GM23248 (cell line): ENCODE results near the gene ICE2. TPM values are rescaled to one million over a fixed set of nuclear protein-coding genes. Genes with fewer than 3 reads are reported as not detected.

ENCODE experiments used
- DNase-seq: peaks from one replicate; pipeline ENCODE4 v3.0.0-alpha.2; 2015
- H2AFZ ChIP-seq: fragments of 200-600 bp; sonication (generic); 2 replicates; pipeline ENCODE4 v1.6.1; 2016; ENCODE audit warnings: antibody characterized with exemption
- H3F3A ChIP-seq: fragments of 200-600 bp; sonication (generic); 2 replicates; pipeline ENCODE4 v1.6.1; 2016; ENCODE audit warnings: mild to moderate bottlenecking, antibody characterized with exemption, mixed run types; ENCODE audit not compliant: insufficient read depth
- H3K27ac ChIP-seq: fragments of 200-600 bp; sonication (generic); 2 replicates; pipeline ENCODE4 v1.5.1; 2016; ENCODE audit warnings: mild to moderate bottlenecking
- H3K27me3 ChIP-seq: fragments of 200-600 bp; sonication (generic); replicated peaks from 2 replicates; pipeline ENCODE4 v1.6.1; 2016; ENCODE audit warnings: mild to moderate bottlenecking; ENCODE audit not compliant: insufficient read depth
- H3K36me3 ChIP-seq: fragments of 200-600 bp; sonication (generic); 2 replicates; pipeline ENCODE4 v1.6.1; 2016; ENCODE audit warnings: low read depth, mild to moderate bottlenecking
- H3K4me1 ChIP-seq: fragments of 200-600 bp; sonication (generic); 2 replicates; pipeline ENCODE4 v1.6.1; 2016; ENCODE audit warnings: mild to moderate bottlenecking; ENCODE audit not compliant: insufficient read depth
- H3K4me2 ChIP-seq: fragments of 200-600 bp; sonication (generic); one replicate; pipeline ENCODE4 v1.6.1; 2016; ENCODE audit warnings: mild to moderate bottlenecking; ENCODE audit not compliant: unreplicated experiment
- H3K4me3 ChIP-seq: fragments of 200-600 bp; sonication (generic); 2 replicates; pipeline ENCODE4 v1.5.1; 2016; ENCODE audit warnings: mild to moderate bottlenecking
- H3K79me2 ChIP-seq: fragments of 200-600 bp; sonication (generic); 2 replicates; pipeline ENCODE4 v1.6.1; 2016; ENCODE audit warnings: mild to moderate bottlenecking; ENCODE audit not compliant: insufficient read depth
- H3K9ac ChIP-seq: fragments of 200-600 bp; sonication (generic); 2 replicates; pipeline ENCODE4 v1.6.1; 2016; ENCODE audit warnings: mild to moderate bottlenecking
- H3K9me2 ChIP-seq: fragments of 200-600 bp; sonication (generic); 2 replicates; pipeline ENCODE4 v1.6.1; 2016; ENCODE audit warnings: mixed run types, mild to moderate bottlenecking, moderate library complexity; ENCODE audit not compliant: insufficient read depth
- H3K9me3 ChIP-seq: fragments of 200-600 bp; sonication (generic); one replicate; pipeline ENCODE4 v1.6.1; 2017; ENCODE audit warnings: low read depth
- H4K20me1 ChIP-seq: fragments of 200-600 bp; sonication (generic); 2 replicates; pipeline ENCODE4 v1.6.0; 2016; ENCODE audit not compliant: insufficient read depth
- EZH2 ChIP-seq: fragments of 200-600 bp; sonication (generic); IDR thresholded peaks from 2 replicates; pipeline ENCODE4 v1.6.1; 2018; ENCODE audit warnings: antibody characterized with exemption, mild to moderate bottlenecking; ENCODE audit not compliant: insufficient read depth, poor library complexity, severe bottlenecking
- EZH2phosphoT487 ChIP-seq: fragments of 200-600 bp; sonication (generic); IDR thresholded peaks from 2 replicates; pipeline ENCODE4 v1.6.1; 2018; ENCODE audit warnings: antibody characterized with exemption, moderate library complexity, mild to moderate bottlenecking, low read depth; ENCODE audit not compliant: insufficient read depth
- WGBS, 2 experiments: methylation state at CpG; one replicate each; pipeline ENCODE4 v1.1.6; 2015 to 2017; ENCODE audit warnings: low lambda C conversion rate in 2 of 2, low coverage in 1 of 2; ENCODE audit errors: missing lambda C conversion rate in 2 of 2; 5-methylcytosine and 5-hydroxymethylcytosine counted together
- in situ Hi-C: fragments of 300-500 bp; cut with MboI; formaldehyde crosslinking; loops from 2 replicates; pipeline ENCODE4 v1.15.0; 2020
- polyA plus RNA-seq: library from polyadenylated mRNA; unstranded; fragments of >200 nt; fragmentation: Nextera tagmentation; extraction: Ambion mirVana; gene quantifications from 2 replicates; pipeline ENCODE4 v1.2.1, GENCODE V29; 2016
- total RNA-seq: library from RNA; depleted of rRNA; stranded (reverse); fragments of >200 nt; shearing (Covaris generic); gene quantifications from 2 replicates; pipeline ENCODE4 v1.2.3, GENCODE V29; 2014

The ICE2 gene
- total and polyA plus RNA-seq, 2 experiments from 2014 or later, result 21.6 to 25.5 TPM

DNA sequence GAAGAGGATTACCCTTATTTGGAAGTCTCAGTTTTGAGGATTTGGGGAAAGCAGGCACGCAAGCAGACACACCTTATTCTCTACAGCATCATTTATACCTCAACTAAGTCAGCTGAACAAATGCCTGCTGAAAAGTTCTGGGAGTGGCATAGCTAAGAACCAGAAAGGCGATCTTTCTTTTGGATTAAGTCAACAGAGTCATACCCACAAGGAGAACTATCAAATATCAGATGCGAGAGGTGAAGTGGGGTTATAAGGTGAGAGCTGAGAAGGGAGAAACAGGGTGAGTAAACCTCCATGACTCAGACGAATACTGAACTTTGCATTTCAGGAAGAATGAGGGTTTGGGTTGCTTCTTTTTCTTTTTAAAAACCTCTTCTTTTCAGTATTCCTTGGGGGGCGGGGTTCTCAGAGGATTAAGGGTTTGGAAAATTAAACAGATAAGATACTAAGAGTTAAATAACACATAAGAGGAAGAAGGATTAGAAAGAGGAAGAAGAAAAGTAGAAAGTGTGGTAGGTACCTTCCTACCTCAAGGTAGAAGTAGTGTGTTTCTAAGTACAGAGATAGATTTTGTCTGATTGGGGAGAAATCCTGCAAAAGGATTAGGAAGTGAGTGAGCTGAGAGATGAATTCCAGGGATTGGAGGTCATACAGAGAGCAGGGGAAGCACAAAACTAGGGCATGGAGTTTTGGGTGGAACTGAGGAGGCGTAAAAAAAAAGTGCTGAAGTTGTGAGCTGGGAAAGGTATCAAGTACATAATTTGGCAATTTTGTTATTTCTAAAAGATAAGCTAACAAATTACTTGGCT lies 41.3 kb upstream of the ICE2 start:
- Histone ChIP-seq H3K36me3 (no peaks in the 10 kb centered on the region), H3K4me2 (peak overlapping the region; percentile 65), H3K4me3 (no peak overlapping the region), H3K9ac (0 out of 2 replicates have a peak overlapping the region, but pooled peaks have one; percentile 4), H3K9me2 (no peaks in the 10 kb centered on the region), H3K27ac (peak overlapping the region; percentile 44), H3K27me3 (no peaks in the 10 kb centered on the region), H2AFZ (peak overlapping the region; percentile 1; the same call in 1 of the 2 replicates), H3K4me1 (peaks cover 33% of the 10 kb centered on the region), H3K79me2 (peaks cover 26% of the 10 kb centered on the region), H3K9me3 (no peaks in the 10 kb centered on the region), H4K20me1 (no peaks in the 10 kb centered on the region), H3F3A (peaks cover 36% of the 10 kb centered on the region)
- WGBS, 2 experiments, result 79 to 84% methylated on average over 6 of the region's 6 CpGs
- in situ Hi-C loops, result no loop called here
- peak; percentile 40 for DNase-seq
- TF ChIP-seq EZH2phosphoT487 (no peak), EZH2 (no peak)

DNA sequence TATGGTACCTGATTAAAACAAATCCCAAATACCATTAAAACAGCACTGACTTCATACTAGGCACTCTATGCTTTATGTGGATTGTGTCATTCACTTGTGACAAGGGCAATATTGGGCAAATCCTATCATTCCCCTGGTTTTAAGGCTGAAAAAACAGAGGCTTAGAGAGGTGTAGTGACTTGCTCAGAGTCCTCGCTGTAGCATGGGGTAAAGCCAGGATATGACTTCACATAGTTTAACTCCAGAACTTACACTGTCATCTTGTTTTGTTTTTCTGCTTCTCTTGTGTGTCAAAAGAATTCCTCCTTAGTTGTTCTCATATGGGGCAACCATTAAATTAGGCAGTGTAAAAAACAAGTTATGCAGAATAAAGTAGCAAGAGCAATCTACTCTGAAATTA lies 40.3 kb upstream of the ICE2 start:
- no peaks in the 10 kb centered on the region for H3K27me3 ChIP-seq
- H2AFZ ChIP-seq, result no peak overlapping the region
- H3K9ac ChIP-seq, result no peak overlapping the region
- no peaks in the 10 kb centered on the region for H3K36me3 ChIP-seq
- H3K4me3 ChIP-seq, result 0 out of 2 replicates have a peak overlapping the region, but pooled peaks have one; percentile 8
- WGBS, 2 experiments, result 10 to 13% methylated on average over 1 of the region's 1 CpG
- peak; percentile 64 for DNase-seq
- peaks cover 33% of the 10 kb centered on the region for H3K4me1 ChIP-seq
- no peaks in the 10 kb centered on the region for H4K20me1 ChIP-seq
- peaks cover 36% of the 10 kb centered on the region for H3F3A ChIP-seq
- H3K9me2 ChIP-seq, result no peaks in the 10 kb centered on the region
- peak overlapping the region; percentile 44 for H3K27ac ChIP-seq
- no peaks in the 10 kb centered on the region for H3K9me3 ChIP-seq
- peaks cover 17% of the 10 kb centered on the region for H3K79me2 ChIP-seq
- H3K4me2 ChIP-seq, result peak overlapping the region; percentile 65
- TF ChIP-seq EZH2 (no peak), EZH2phosphoT487 (no peak)
- in situ Hi-C loops, result no loop called here

DNA sequence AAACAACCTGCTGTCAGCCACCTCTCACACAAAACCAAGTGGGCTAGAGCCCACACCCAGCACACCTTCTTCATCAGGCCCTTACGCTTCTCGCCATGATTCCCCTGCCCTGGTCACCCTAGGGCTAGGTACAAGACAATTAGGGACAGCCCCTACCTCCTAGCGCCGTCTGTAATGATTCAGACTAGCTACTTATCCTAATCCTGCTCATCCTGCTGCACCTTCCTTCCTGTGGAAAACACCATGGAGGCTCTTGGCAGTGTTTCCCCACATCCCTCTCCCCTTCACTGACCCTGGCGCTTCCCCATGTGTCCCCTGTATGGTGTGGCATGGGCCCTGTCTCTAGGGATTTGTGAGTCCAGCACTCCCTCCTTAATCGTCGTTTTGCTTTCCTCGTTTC lies 39.6 kb upstream of the ICE2 start:
- Histone ChIP-seq H3K4me3 (no peak overlapping the region), H2AFZ (no peak overlapping the region), H3K27ac (no peak overlapping the region), H3K9me3 (no peaks in the 10 kb centered on the region), H3K4me1 (peaks cover 31% of the 10 kb centered on the region), H3F3A (peaks cover 30% of the 10 kb centered on the region), H3K27me3 (no peaks in the 10 kb centered on the region), H4K20me1 (no peaks in the 10 kb centered on the region), H3K9me2 (no peaks in the 10 kb centered on the region), H3K9ac (no peak overlapping the region), H3K79me2 (peaks cover 16% of the 10 kb centered on the region; the same call in 1 of the 2 replicates), H3K4me2 (no peak overlapping the region), H3K36me3 (0 out of 2 replicates have a peak, but pooled peaks cover 1% of the 10 kb centered on the region)
- in situ Hi-C loops, result no loop called here
- WGBS, 2 experiments, result 84 to 88% methylated on average over 8 of the region's 8 CpGs
- no peak for DNase-seq
- TF ChIP-seq EZH2phosphoT487, result no peak
- TF ChIP-seq EZH2, result no peak

DNA sequence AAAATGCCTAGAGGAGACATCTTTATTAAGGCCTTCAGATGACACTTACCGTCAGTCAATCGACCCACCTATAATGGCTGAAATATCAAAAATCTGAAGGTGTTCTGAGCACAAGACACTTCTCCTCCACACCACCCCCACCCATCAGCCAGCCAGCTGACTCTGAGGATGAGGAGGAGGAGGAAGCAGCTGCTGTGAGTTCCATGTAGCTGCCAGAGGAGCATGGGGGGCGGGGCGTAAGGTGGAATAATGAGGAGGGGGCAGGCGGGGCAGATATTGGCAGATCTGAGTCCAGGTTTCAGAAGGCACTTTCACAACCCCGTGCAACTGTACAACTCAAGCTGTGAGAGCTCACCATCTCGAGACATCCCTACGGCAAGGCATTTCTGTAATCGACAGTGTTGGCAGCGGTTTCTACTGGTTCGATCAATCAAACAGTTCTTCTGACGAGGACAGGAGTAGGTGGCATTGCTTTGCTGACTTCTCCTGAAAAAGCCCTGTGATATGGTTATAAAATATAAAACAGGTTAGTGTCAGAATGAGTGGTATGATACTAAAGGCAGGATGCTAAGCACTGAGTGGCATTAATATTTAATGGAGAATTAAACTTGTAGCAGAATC lies 35.4 kb upstream of the ICE2 start:
- TF ChIP-seq EZH2 (no peak), EZH2phosphoT487 (no peak)
- peaks cover 5% of the 10 kb centered on the region for H3K4me1 ChIP-seq
- no peaks in the 10 kb centered on the region for H3K27me3 ChIP-seq
- 0 out of 2 replicates have a peak, but pooled peaks cover 8% of the 10 kb centered on the region for H3K36me3 ChIP-seq
- no peak for DNase-seq
- no peak overlapping the region for H3K4me2 ChIP-seq
- H3K4me3 ChIP-seq, result no peak overlapping the region
- 96 to 97% methylated on average over 12 of the region's 12 CpGs for WGBS, 2 experiments
- in situ Hi-C loops, result no loop called here
- H3K79me2 ChIP-seq, result no peaks in the 10 kb centered on the region
- H3K9ac ChIP-seq, result no peak overlapping the region
- H4K20me1 ChIP-seq, result no peaks in the 10 kb centered on the region
- peaks cover 2% of the 10 kb centered on the region for H3F3A ChIP-seq
- H3K9me2 ChIP-seq, result no peaks in the 10 kb centered on the region
- H3K9me3 ChIP-seq, result no peaks in the 10 kb centered on the region
- no peak overlapping the region for H3K27ac ChIP-seq
- H2AFZ ChIP-seq, result no peak overlapping the region
